GM12873 (cell line): Measurements from ENCODE around the gene NTN1.

Source experiments
- CTCF ChIP-seq: IDR thresholded peaks from 2 replicates; pipeline ENCODE4 v1.5.1; 2012; ENCODE audit warnings: low read depth, mild to moderate bottlenecking, moderate library complexity, low read length, control low read depth; ENCODE audit not compliant: insufficient read depth; ENCODE audit errors: missing control alignments

Gene NTN1

GRCh38 chr17:8991514-8992285 lies 29.6 kb upstream of the NTN1 start:
- peak; percentile 81 for TF ChIP-seq CTCF

- peak; percentile 87 for TF ChIP-seq CTCF
Observed at GRCh38 chr17:8994319-8994718, 27.0 kb upstream of the NTN1 start.

- TF ChIP-seq CTCF = no peak
Observed at GRCh38 chr17:8995711-8996110, 25.6 kb upstream of the NTN1 start.

- peak; percentile 98 for TF ChIP-seq CTCF
Observed at GRCh38 chr17:8997994-8998628, 23.2 kb upstream of the NTN1 start.

- no peak for TF ChIP-seq CTCF
Observed at GRCh38 chr17:9001559-9001958, 19.8 kb upstream of the NTN1 start.

GRCh38 chr17:9002227-9002605 lies 19.1 kb upstream of the NTN1 start:
- no peak for TF ChIP-seq CTCF

- peak; percentile 4 for TF ChIP-seq CTCF
Observed at GRCh38 chr17:9002606-9003354, 18.5 kb upstream of the NTN1 start.
